Kidney (tissue), 14 donors: ENCODE results near the gene NID1. TPM values are rescaled to one million over a fixed set of nuclear protein-coding genes. Genes with fewer than 3 reads are reported as not detected.
A peak's percentile ranks its signal among the peaks of the same experiment; 100 is the strongest.

Experiments
- DNase-seq, 5 donors: peaks; one replicate each; pipeline ENCODE4 v3.0.0-alpha.2; 2013 to 2020
- FAIRE-seq: peaks from 2 replicates; lab custom pipeline; 2012; peaks lifted over from hg19 to GRCh38; lab: Jason Lieb, UNC
- H3K27ac ChIP-seq, 2 donors: one replicate each; pipeline ENCODE4 v1.7.0; 2013; ENCODE audit warnings: low read depth in 2 of 2, low read length in 2 of 2, inconsistent platforms in 1 of 2
- H3K27me3 ChIP-seq: one replicate; pipeline ENCODE4 v1.7.1; 2013; ENCODE audit warnings: low read length, inconsistent platforms; ENCODE audit not compliant: control insufficient read depth, insufficient read depth
- H3K36me3 ChIP-seq, 3 donors: one replicate each; pipeline versions ENCODE4 v1.7.0 to v1.7.1; 2013; ENCODE audit warnings: low read length in 3 of 3, control low read depth in 1 of 3, inconsistent platforms in 1 of 3; ENCODE audit not compliant: insufficient read depth in 3 of 3, control insufficient read depth in 2 of 3
- H3K4me1 ChIP-seq, 3 donors: one replicate each; pipeline versions ENCODE4 v1.7.0 to v1.7.1; 2013; ENCODE audit warnings: low read length in 3 of 3, inconsistent platforms in 1 of 3, low read depth in 1 of 3; ENCODE audit not compliant: control insufficient read depth in 2 of 3, insufficient read depth in 2 of 3
- H3K4me3 ChIP-seq, 3 donors: one replicate each; pipeline versions ENCODE4 v1.7.0 to v1.8.1; 2013; ENCODE audit warnings: low read length in 3 of 3, control low read depth in 1 of 3, inconsistent platforms in 1 of 3
- H3K9ac ChIP-seq, 3 donors: one replicate each; pipeline versions ENCODE4 v1.7.0 to v1.7.1; 2013; ENCODE audit warnings: low read length in 3 of 3, control low read depth in 1 of 3, inconsistent platforms in 1 of 3
- H3K9me3 ChIP-seq, 3 donors: one replicate each; pipeline versions ENCODE4 v1.7.0 to v1.7.1; 2013; ENCODE audit warnings: low read length in 3 of 3, control low read depth in 1 of 3, inconsistent platforms in 1 of 3; ENCODE audit not compliant: control insufficient read depth in 2 of 3, insufficient read depth in 1 of 3
- CTCF ChIP-seq: IDR thresholded peaks from 3 replicates; pipeline ENCODE4 v1.5.1; 2012; ENCODE audit warnings: mild to moderate bottlenecking, moderate library complexity, borderline replicate concordance; ENCODE audit not compliant: insufficient read depth; ENCODE audit errors: extremely low read depth
- intact Hi-C: fragments of 100-400 bp; cut with DNase I; formaldehyde crosslinking; loops from one replicate; pipeline ENCODE4 v1.11.1; 2022
- polyA plus RNA-seq: library from polyadenylated mRNA; stranded (reverse); fragments of 350-450 nt; fragmentation: Illumina TruSeq; extraction: RNeasy Lipid Tissue Mini Kit (QIAGEN cat#74804); gene quantifications from one replicate; pipeline ENCODE4 v1.2.3, GENCODE V29; 2014; ENCODE audit warnings: low read depth, low replicate concordance; ENCODE audit not compliant: insufficient read depth
- total RNA-seq: library from RNA; stranded (reverse); fragmentation: NEBNext Ultra II Directional; extraction: Animal tissue kit (Norgen Biotek cat#: 25700); gene quantifications from one replicate; pipeline ENCODE4 v1.2.1, GENCODE V29; 2021
- donor health status: control.
- donor health status: control.
- donor health status: control.
- donor health status: control.
- donor health status: control.
- donor health status: DM: yes; HTN: yes; CAD: no.
- donor health status: Normal renal cell carcinoma (clear cell type).

The NID1 gene
- total and polyA plus RNA-seq, 2 donors from 2014 or later: 7.4 to 70.1 TPM

- Histone ChIP-seq H3K27ac (no peak overlapping the region), H3K4me3 (no peak overlapping the region), H3K36me3 (no peaks in the 10 kb centered on the region), H3K9me3 (no peaks in the 10 kb centered on the region), H3K9ac (no peak overlapping the region), H3K27me3 (no peaks in the 10 kb centered on the region), H3K4me1 (no peaks in the 10 kb centered on the region)
- intact Hi-C loops: no loop called here
- no peak for TF ChIP-seq CTCF
- DNase-seq (peak in 1 of 5 donors; percentile 11), FAIRE-seq (no peak)
Observed at GRCh38 chr1:236091933-236092318, 27.0 kb upstream of the NID1 start.

- Histone ChIP-seq H3K27ac (no peak overlapping the region), H3K4me1 (no peaks in the 10 kb centered on the region), H3K36me3 (no peaks in the 10 kb centered on the region), H3K27me3 (no peaks in the 10 kb centered on the region), H3K9me3 (no peaks in the 10 kb centered on the region), H3K4me3 (no peak overlapping the region), H3K9ac (no peak overlapping the region)
- DNase-seq: no peak
- intact Hi-C loops: no loop called here
- TF ChIP-seq CTCF: no peak
- FAIRE-seq: no peak
Observed at GRCh38 chr1:236090741-236091147, 25.9 kb upstream of the NID1 start.

- no peak overlapping the region for H3K27ac ChIP-seq
- no peak for DNase-seq
Observed at GRCh38 chr1:236089046-236089773, 24.3 kb upstream of the NID1 start.

More at GRCh38 chr1:236089046-236089773, 24.3 kb upstream of the NID1 start:
- H3K9me3 ChIP-seq: no peaks in the 10 kb centered on the region
- intact Hi-C loops: no loop called here
- no peaks in the 10 kb centered on the region for H3K36me3 ChIP-seq
- H3K9ac ChIP-seq: no peak overlapping the region
- no peaks in the 10 kb centered on the region for H3K4me1 ChIP-seq
- H3K27me3 ChIP-seq: no peaks in the 10 kb centered on the region
- H3K4me3 ChIP-seq: no peak overlapping the region
- no peak for FAIRE-seq
- TF ChIP-seq CTCF: no peak
